HG02763 (cell line): ENCODE results near the gene MLF2.

Source experiments
- ATAC-seq: cut with Tn5 transposase; IDR thresholded peaks from one replicate; pipeline ENCODE4 v1.9.1; 2021; ENCODE audit warnings: mild to moderate bottlenecking, moderate library complexity; ENCODE audit not compliant: unreplicated experiment

Gene MLF2

GRCh38 chr12:6698352-6699046 lies 54.4 kb downstream of the MLF2 start:
- no peak for ATAC-seq
